GM23338 (cell line): ENCODE data around the gene CPLX3. TPM values are rescaled to one million over a fixed set of nuclear protein-coding genes. Genes with fewer than 3 reads are reported as not detected.

ENCODE experiments used
- ATAC-seq: fragments of 200-7000 bp; cut with Tn5 transposase; 3 replicates; pipeline ENCODE4 v1.9.1; 2020
- DNase-seq: peaks from one replicate; pipeline ENCODE4 v3.0.0-alpha.2; 2015; ENCODE audit warnings: low spot score
- H2AFZ ChIP-seq: fragments of 200-600 bp; sonication (generic); 2 replicates; pipeline ENCODE4 v1.8.0; 2016; ENCODE audit warnings: antibody characterized with exemption, mild to moderate bottlenecking, moderate library complexity
- H3F3A ChIP-seq: fragments of 200-600 bp; sonication (generic); replicated peaks from 2 replicates; pipeline ENCODE4 v1.8.0; 2017; ENCODE audit warnings: antibody characterized with exemption, mixed run types, low read depth
- H3K27ac ChIP-seq: fragments of 200-600 bp; sonication (generic); 2 replicates; pipeline ENCODE4 v1.6.1; 2016; ENCODE audit warnings: low read depth
- H3K27me3 ChIP-seq: fragments of 200-600 bp; sonication (generic); 2 replicates; pipeline ENCODE4 v1.8.0; 2016; ENCODE audit warnings: mild to moderate bottlenecking, mixed run types, moderate library complexity; ENCODE audit not compliant: insufficient read depth
- H3K36me3 ChIP-seq: fragments of 200-600 bp; sonication (generic); 2 replicates; pipeline ENCODE4 v1.8.0; 2016; ENCODE audit warnings: mild to moderate bottlenecking; ENCODE audit not compliant: insufficient read depth
- H3K4me1 ChIP-seq: fragments of 200-600 bp; sonication (generic); 2 replicates; pipeline ENCODE4 v1.8.0; 2016; ENCODE audit warnings: mild to moderate bottlenecking, moderate library complexity; ENCODE audit not compliant: insufficient read depth
- H3K4me2 ChIP-seq: fragments of 200-600 bp; sonication (generic); 2 replicates; pipeline ENCODE4 v1.7.1; 2017; ENCODE audit warnings: mixed run types
- H3K4me3 ChIP-seq: fragments of 200-600 bp; sonication (generic); 2 replicates; pipeline ENCODE4 v1.6.1; 2016; ENCODE audit warnings: mixed run types
- H3K79me2 ChIP-seq: fragments of 200-600 bp; sonication (generic); replicated peaks from 2 replicates; pipeline ENCODE4 v1.8.0; 2017; ENCODE audit warnings: mild to moderate bottlenecking; ENCODE audit not compliant: insufficient read depth
- H3K9me2 ChIP-seq: fragments of 200-600 bp; sonication (generic); 2 replicates; pipeline ENCODE4 v1.8.0; 2017; ENCODE audit not compliant: insufficient read depth
- H4K20me1 ChIP-seq: fragments of 200-600 bp; sonication (generic); replicated peaks from 2 replicates; pipeline ENCODE4 v1.8.0; 2017; ENCODE audit warnings: mild to moderate bottlenecking; ENCODE audit not compliant: insufficient read depth
- H3K27ac Mint-ChIP-seq: 2 replicates; pipeline ENCODE4 v1.8.0; 2020; ENCODE audit warnings: inconsistent platforms, mild to moderate bottlenecking, moderate library complexity, mixed read lengths
- H3K27me3 Mint-ChIP-seq: 3 replicates; pipeline ENCODE4 v1.8.0; 2022; ENCODE audit warnings: low read depth, mild to moderate bottlenecking, moderate library complexity, mixed read lengths, inconsistent platforms; ENCODE audit not compliant: insufficient read depth, poor library complexity
- H3K36me3 Mint-ChIP-seq: 3 replicates; pipeline ENCODE4 v1.8.0; 2021; ENCODE audit warnings: low read depth, mild to moderate bottlenecking, inconsistent platforms, moderate library complexity, mixed read lengths
- H3K4me1 Mint-ChIP-seq: 3 replicates; pipeline ENCODE4 v1.8.0; 2020; ENCODE audit warnings: mild to moderate bottlenecking, inconsistent platforms, mixed read lengths
- H3K4me3 Mint-ChIP-seq: 3 replicates; pipeline ENCODE4 v1.8.0; 2021; ENCODE audit warnings: moderate library complexity, mild to moderate bottlenecking, inconsistent platforms, mixed read lengths
- H3K9me3 Mint-ChIP-seq: 3 replicates; pipeline ENCODE4 v1.8.0; 2020; ENCODE audit warnings: moderate library complexity, mild to moderate bottlenecking, inconsistent platforms, mixed read lengths
- CREB1 ChIP-seq: fragments of 250-450 bp; sonication (Bioruptor Pico); IDR thresholded peaks from 2 replicates; pipeline ENCODE4 v1.5.0; 2020; ENCODE audit warnings: low read depth, mild to moderate bottlenecking, moderate library complexity
- EZH2 ChIP-seq: fragments of 200-600 bp; sonication (generic); IDR thresholded peaks from one replicate; pipeline ENCODE4 v1.8.0; 2017; ENCODE audit warnings: antibody characterized with exemption, mild to moderate bottlenecking, low read depth; ENCODE audit not compliant: unreplicated experiment
- EZH2phosphoT487 ChIP-seq: fragments of 200-600 bp; sonication (generic); IDR thresholded peaks from one replicate; pipeline ENCODE4 v1.8.1; 2018; ENCODE audit warnings: antibody characterized with exemption; ENCODE audit not compliant: unreplicated experiment
- JUNB ChIP-seq: IDR thresholded peaks from one replicate; pipeline ENCODE4 v1.6.1; 2016; ENCODE audit warnings: antibody characterized with exemption; ENCODE audit not compliant: unreplicated experiment
- NANOG ChIP-seq: IDR thresholded peaks from 2 replicates; pipeline ENCODE4 v1.6.1; 2016; ENCODE audit warnings: antibody characterized with exemption, borderline replicate concordance
- REST ChIP-seq: IDR thresholded peaks from one replicate; pipeline ENCODE4 v1.6.1; 2018; ENCODE audit warnings: antibody characterized with exemption; ENCODE audit not compliant: unreplicated experiment
- STAT1 ChIP-seq: IDR thresholded peaks from one replicate; pipeline ENCODE4 v1.6.1; 2016; ENCODE audit warnings: antibody characterized with exemption; ENCODE audit not compliant: unreplicated experiment
- ZNF114 ChIP-seq: fragments of 250-450 bp; sonication (Bioruptor Pico); IDR thresholded peaks from 2 replicates; pipeline ENCODE4 v1.5.0; 2020; ENCODE audit warnings: mild to moderate bottlenecking, moderate library complexity
- ZNF331 ChIP-seq: fragments of 250-450 bp; sonication (Bioruptor Pico); IDR thresholded peaks from 2 replicates; pipeline ENCODE4 v1.5.0; 2020; ENCODE audit warnings: low read depth, mild to moderate bottlenecking, moderate library complexity
- polyA plus RNA-seq: library from polyadenylated mRNA; unstranded; fragments of >200 nt; fragmentation: Nextera tagmentation; extraction: Ambion mirVana; gene quantifications from 2 replicates; pipeline ENCODE4 v1.2.1, GENCODE V29; 2016
- total RNA-seq: library from RNA; depleted of rRNA; stranded (reverse); fragments of >200 nt; shearing (Covaris generic); gene quantifications from 2 replicates; pipeline ENCODE4 v1.2.3, GENCODE V29; 2014
- TF ChIP-seq, protein P1 (sequence below): IDR thresholded peaks from 2 replicates; pipeline ENCODE4 v1.6.1; 2016; ENCODE audit warnings: antibody characterized with exemption
- TF ChIP-seq, protein P2 (sequence below), 2 experiments: fragments of 200-600 bp in 1 of 2; sonication (generic) in 1 of 2; conservative IDR thresholded peaks; 2 replicates each; pipeline versions ENCODE4 v1.5.1 to v1.6.1; 2016 to 2017; ENCODE audit warnings: antibody characterized with exemption in 2 of 2, low read depth in 2 of 2, mild to moderate bottlenecking in 2 of 2, moderate library complexity in 1 of 2

The CPLX3 gene
- total and polyA plus RNA-seq, 2 experiments from 2014 or later, result 0.66 TPM; not detected in 1

GRCh38 chr15:74821790-74822158 is 4.7 kb upstream of the CPLX3 start:
- Histone ChIP-seq H3K4me1 (peaks cover 6% of the 10 kb centered on the region; the same call in 1 of the 2 replicates), H3K36me3 (no peaks in the 10 kb centered on the region), H3K9me2 (no peaks in the 10 kb centered on the region), H3K27me3 (peaks cover 21% of the 10 kb centered on the region), H3K4me3 (no peak overlapping the region), H3K79me2 (no peaks in the 10 kb centered on the region), H3K4me2 (no peak overlapping the region), H3K27ac (no peak overlapping the region), H3F3A (peaks cover 2% of the 10 kb centered on the region; the same call in 1 of the 2 replicates), H2AFZ (no peak overlapping the region), H4K20me1 (no peaks in the 10 kb centered on the region)
- Mint-ChIP-seq H3K27me3 (peaks cover 35% of the 10 kb centered on the region), H3K4me1 (peaks cover 26% of the 10 kb centered on the region), H3K27ac (no peak overlapping the region), H3K4me3 (no peak overlapping the region), H3K9me3 (no peaks in the 10 kb centered on the region), H3K36me3 (no peaks in the 10 kb centered on the region)
- TF ChIP-seq, protein P1, sequence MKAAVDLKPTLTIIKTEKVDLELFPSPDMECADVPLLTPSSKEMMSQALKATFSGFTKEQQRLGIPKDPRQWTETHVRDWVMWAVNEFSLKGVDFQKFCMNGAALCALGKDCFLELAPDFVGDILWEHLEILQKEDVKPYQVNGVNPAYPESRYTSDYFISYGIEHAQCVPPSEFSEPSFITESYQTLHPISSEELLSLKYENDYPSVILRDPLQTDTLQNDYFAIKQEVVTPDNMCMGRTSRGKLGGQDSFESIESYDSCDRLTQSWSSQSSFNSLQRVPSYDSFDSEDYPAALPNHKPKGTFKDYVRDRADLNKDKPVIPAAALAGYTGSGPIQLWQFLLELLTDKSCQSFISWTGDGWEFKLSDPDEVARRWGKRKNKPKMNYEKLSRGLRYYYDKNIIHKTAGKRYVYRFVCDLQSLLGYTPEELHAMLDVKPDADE, result no peak
- TF ChIP-seq, protein P2, sequence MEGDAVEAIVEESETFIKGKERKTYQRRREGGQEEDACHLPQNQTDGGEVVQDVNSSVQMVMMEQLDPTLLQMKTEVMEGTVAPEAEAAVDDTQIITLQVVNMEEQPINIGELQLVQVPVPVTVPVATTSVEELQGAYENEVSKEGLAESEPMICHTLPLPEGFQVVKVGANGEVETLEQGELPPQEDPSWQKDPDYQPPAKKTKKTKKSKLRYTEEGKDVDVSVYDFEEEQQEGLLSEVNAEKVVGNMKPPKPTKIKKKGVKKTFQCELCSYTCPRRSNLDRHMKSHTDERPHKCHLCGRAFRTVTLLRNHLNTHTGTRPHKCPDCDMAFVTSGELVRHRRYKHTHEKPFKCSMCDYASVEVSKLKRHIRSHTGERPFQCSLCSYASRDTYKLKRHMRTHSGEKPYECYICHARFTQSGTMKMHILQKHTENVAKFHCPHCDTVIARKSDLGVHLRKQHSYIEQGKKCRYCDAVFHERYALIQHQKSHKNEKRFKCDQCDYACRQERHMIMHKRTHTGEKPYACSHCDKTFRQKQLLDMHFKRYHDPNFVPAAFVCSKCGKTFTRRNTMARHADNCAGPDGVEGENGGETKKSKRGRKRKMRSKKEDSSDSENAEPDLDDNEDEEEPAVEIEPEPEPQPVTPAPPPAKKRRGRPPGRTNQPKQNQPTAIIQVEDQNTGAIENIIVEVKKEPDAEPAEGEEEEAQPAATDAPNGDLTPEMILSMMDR (conservative IDR thresholded peaks at IDR 0.05; ENCODE audit: low read depth in 2 of 2), result no peak
- TF ChIP-seq CREB1 (CRISPR knock-in tag) (no peak), ZNF331 (CRISPR knock-in tag) (no peak), NANOG (no peak), EZH2 (no peak), JUNB (no peak)
- ATAC-seq (no peak), DNase-seq (no peak)

- ATAC-seq (no peak), DNase-seq (no peak)
- H3K9me3 Mint-ChIP-seq, result no peaks in the 10 kb centered on the region
- H2AFZ ChIP-seq, result no peak overlapping the region
- H3K4me1 ChIP-seq, result peaks cover 6% of the 10 kb centered on the region; the same call in 1 of the 2 replicates
- no peaks in the 10 kb centered on the region for H3K79me2 ChIP-seq
- peaks cover 39% of the 10 kb centered on the region for H3K27me3 Mint-ChIP-seq
- peaks cover 26% of the 10 kb centered on the region for H3K27me3 ChIP-seq
- H3K36me3 ChIP-seq, result no peaks in the 10 kb centered on the region
- H3K36me3 Mint-ChIP-seq, result no peaks in the 10 kb centered on the region
- no peak overlapping the region for H3K27ac ChIP-seq
- H3K4me2 ChIP-seq, result no peak overlapping the region
- H3K4me1 Mint-ChIP-seq, result peaks cover 26% of the 10 kb centered on the region
- H3K27ac Mint-ChIP-seq, result no peak overlapping the region
- peaks cover 2% of the 10 kb centered on the region; the same call in 1 of the 2 replicates for H3F3A ChIP-seq
- no peaks in the 10 kb centered on the region for H4K20me1 ChIP-seq
- no peak overlapping the region for H3K4me3 ChIP-seq
- no peak overlapping the region for H3K4me3 Mint-ChIP-seq
- no peaks in the 10 kb centered on the region for H3K9me2 ChIP-seq
- TF ChIP-seq, protein P2 (conservative IDR thresholded peaks at IDR 0.05; ENCODE audit: low read depth in 2 of 2), result no peak
- TF ChIP-seq JUNB (no peak), EZH2phosphoT487 (no peak), CREB1 (CRISPR knock-in tag) (no peak), STAT1 (no peak), EZH2 (no peak), ZNF331 (CRISPR knock-in tag) (no peak), NANOG (no peak), ZNF114 (no peak), REST (no peak)
- TF ChIP-seq, protein P1, result no peak
Measured at GRCh38 chr15:74822233-74822632, 4.2 kb upstream of the CPLX3 start.
